ENCODE measurements around the gene AIM2.
"Not testable (repeated sequence)": the region's sequence is repeated elsewhere in the genome, so short reads cannot be mapped to it uniquely, and the experiment has no call there.

Gene AIM2

GRCh38 chr1:159076438-159077119 lies at the start of gene AIM2:
AIM2 (minus strand) TSS chr1:159076766; CDS start chr1:159073499, 3,267 bp downstream.
- peak; percentile 16 to 48 for DNase-seq (ENCODE audit: low read depth in 2 of 2)

GRCh38 chr1:159123587-159123986 lies 47.0 kb upstream of the AIM2 start:
- DNase-seq (ENCODE audit: low read depth in 2 of 2): no peak

GRCh38 chr1:159122005-159122621 lies 45.5 kb upstream of the AIM2 start:
- DNase-seq (ENCODE audit: low read depth in 2 of 2): no peak

- no peak for DNase-seq (ENCODE audit: low read depth in 2 of 2)
Measured at GRCh38 chr1:159121526-159121925, 45.0 kb upstream of the AIM2 start.

GRCh38 chr1:159120317-159120716 lies 43.8 kb upstream of the AIM2 start:
- no peak for DNase-seq (ENCODE audit: low read depth in 2 of 2)

- no peak for DNase-seq (ENCODE audit: low read depth in 2 of 2)
Measured at GRCh38 chr1:159113596-159114433, 37.2 kb upstream of the AIM2 start.

GRCh38 chr1:159103021-159103420 lies 26.5 kb upstream of the AIM2 start:
- DNase-seq (ENCODE audit: low read depth in 2 of 2): not testable (repeated sequence)

GRCh38 chr1:159100589-159100988 lies 24.0 kb upstream of the AIM2 start:
- DNase-seq (ENCODE audit: low read depth in 2 of 2): no peak

- no peak for DNase-seq (ENCODE audit: low read depth in 2 of 2)
Measured at GRCh38 chr1:159098596-159098995, 22.0 kb upstream of the AIM2 start.

GRCh38 chr1:159092036-159092760 lies 15.6 kb upstream of the AIM2 start:
- no peak for DNase-seq (ENCODE audit: low read depth in 2 of 2)

- no peak for DNase-seq (ENCODE audit: low read depth in 2 of 2)
Measured at GRCh38 chr1:159091607-159092031, 15.1 kb upstream of the AIM2 start.

GRCh38 chr1:159091180-159091560 lies 14.6 kb upstream of the AIM2 start:
- no peak for DNase-seq (ENCODE audit: low read depth in 2 of 2)

- DNase-seq (ENCODE audit: low read depth in 2 of 2): no peak
Measured at GRCh38 chr1:159090286-159091179, 14.0 kb upstream of the AIM2 start.

GRCh38 chr1:159089184-159089791 lies 12.7 kb upstream of the AIM2 start:
- no peak for DNase-seq (ENCODE audit: low read depth in 2 of 2)

GRCh38 chr1:159088546-159089183 lies 12.1 kb upstream of the AIM2 start:
- no peak for DNase-seq (ENCODE audit: low read depth in 2 of 2)

- no peak for DNase-seq (ENCODE audit: low read depth in 2 of 2)
Measured at GRCh38 chr1:159088050-159088449, 11.5 kb upstream of the AIM2 start.

- DNase-seq (ENCODE audit: low read depth in 2 of 2): no peak
Measured at GRCh38 chr1:159084867-159085266, 8.3 kb upstream of the AIM2 start.

GRCh38 chr1:159084152-159084551 lies 7.6 kb upstream of the AIM2 start:
- DNase-seq (ENCODE audit: low read depth in 2 of 2): no peak

GRCh38 chr1:159083013-159083412 lies 6.4 kb upstream of the AIM2 start:
- no peak for DNase-seq (ENCODE audit: low read depth in 2 of 2)

- DNase-seq (ENCODE audit: low read depth in 2 of 2): no peak
Measured at GRCh38 chr1:159081626-159082025, 5.1 kb upstream of the AIM2 start.
